Fibroblast of lung (primary cell): ENCODE data around the gene NRAP.

Experiments used
- CTCF ChIP-seq, 2 donors: IDR thresholded peaks in 1 of 2; conservative IDR thresholded peaks in 1 of 2; 1 replicate in 1 of 2; 2 replicates in 1 of 2; pipeline ENCODE4 v1.5.1; 2011 to 2012; ENCODE audit warnings: low read length in 2 of 2, control low read depth in 1 of 2, inconsistent platforms in 1 of 2, low read depth in 1 of 2, mild to moderate bottlenecking in 1 of 2
- EZH2 ChIP-seq: IDR thresholded peaks from 2 replicates; pipeline ENCODE4 v1.5.1; 2012; ENCODE audit warnings: low read length, control low read depth, mild to moderate bottlenecking; ENCODE audit errors: missing control alignments

DNA sequence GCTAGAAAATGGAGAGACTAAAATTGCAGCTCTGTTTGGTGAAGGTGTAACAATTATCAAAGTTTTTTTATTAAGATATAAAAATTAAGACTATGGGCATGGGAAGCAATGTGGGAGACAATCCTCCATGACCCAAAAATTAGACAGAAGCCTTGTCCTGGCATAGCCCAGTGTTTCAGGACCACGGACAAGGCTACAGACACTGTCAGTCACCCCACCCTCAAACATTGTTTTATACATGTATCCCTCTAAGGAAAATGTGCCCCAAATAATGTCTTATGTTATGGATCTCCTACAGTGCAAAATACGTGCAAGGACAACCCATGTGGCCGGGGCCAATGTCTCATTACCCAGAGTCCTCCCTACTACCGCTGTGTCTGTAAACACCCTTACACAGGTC lies 87.0 kb downstream of the NRAP start:
- TF ChIP-seq CTCF (conservative IDR thresholded peaks at IDR 0.05 in 1 of 2, IDR thresholded peaks at IDR 0.05 in 1 of 2; ENCODE audit: low read depth in 1 of 2, low read length in 2 of 2): no peak
- no peak for TF ChIP-seq EZH2
